T-helper 1 cell treated with Interleukin-12 subunit alpha and Interleukin-12 subunit beta and Interleukin-4 antibody, amounts not matched to agents 30 μg/mL and 1 μg/mL, for 36 hours (primary cell): ENCODE results near the gene MUC12.
"Not testable (repeated sequence)": the region's sequence is repeated elsewhere in the genome, so short reads cannot be mapped to it uniquely, and the experiment has no call there.

ENCODE experiments used
- H3K27ac Mint-ChIP-seq: one replicate; pipeline ENCODE4 v1.8.0; 2021; ENCODE audit warnings: mild to moderate bottlenecking, mixed read lengths
- H3K27me3 Mint-ChIP-seq: one replicate; pipeline ENCODE4 v1.8.0; 2021; ENCODE audit warnings: low read depth, mixed read lengths
- H3K36me3 Mint-ChIP-seq: one replicate; pipeline ENCODE4 v1.8.0; 2021; ENCODE audit warnings: low read depth, mixed read lengths
- H3K4me1 Mint-ChIP-seq: one replicate; pipeline ENCODE4 v1.8.0; 2021; ENCODE audit warnings: low read depth, mixed read lengths
- H3K4me3 Mint-ChIP-seq: one replicate; pipeline ENCODE4 v1.8.0; 2021; ENCODE audit warnings: mild to moderate bottlenecking, moderate library complexity, mixed read lengths
- H3K9me3 Mint-ChIP-seq: one replicate; pipeline ENCODE4 v1.8.0; 2021; ENCODE audit warnings: mixed read lengths

MUC12 gene

DNA sequence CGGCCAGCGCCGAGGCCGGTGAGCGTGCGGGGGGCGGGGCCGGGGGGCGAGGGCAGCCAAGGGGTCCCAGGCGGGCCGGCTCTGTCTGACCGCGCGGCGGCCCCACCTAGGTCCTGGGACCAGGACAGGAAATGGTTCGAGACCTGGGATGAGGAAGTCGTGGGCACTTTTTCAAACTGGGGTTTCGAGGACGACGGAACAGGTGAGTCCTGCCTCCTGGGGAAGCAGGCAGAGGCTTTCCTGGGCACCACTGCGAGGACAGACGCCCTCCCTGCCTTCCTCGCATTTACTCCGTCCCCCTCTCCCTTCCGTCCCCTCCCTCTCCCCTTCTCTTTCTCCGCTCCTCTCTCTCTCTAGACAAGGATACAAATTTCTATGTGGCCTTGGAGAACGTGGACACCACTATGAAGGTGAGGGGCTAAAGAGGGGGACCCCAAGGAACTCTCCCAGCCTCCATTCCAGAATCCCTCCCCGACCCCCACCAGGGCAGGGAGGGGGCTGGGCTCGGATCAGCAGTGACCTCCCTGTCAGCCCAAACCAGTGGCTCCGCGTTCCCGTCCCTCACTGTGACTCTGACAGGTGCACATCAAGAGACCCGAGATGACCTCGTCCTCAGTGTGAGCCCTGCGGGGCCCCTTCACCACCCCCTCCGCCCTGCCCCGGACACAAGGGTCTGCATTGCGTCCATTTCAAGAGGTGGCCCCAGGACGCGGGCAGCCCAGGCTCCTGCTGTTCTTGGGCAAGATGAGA lies 2.6 kb upstream of the MUC12 start:
- H3K27me3 Mint-ChIP-seq, result peaks cover 42% of the 10 kb centered on the region
- H3K9me3 Mint-ChIP-seq, result no peaks in the 10 kb centered on the region
- H3K36me3 Mint-ChIP-seq, result no peaks in the 10 kb centered on the region
- H3K4me1 Mint-ChIP-seq, result peaks cover 4% of the 10 kb centered on the region
- no peak overlapping the region for H3K27ac Mint-ChIP-seq
- H3K4me3 Mint-ChIP-seq, result peak overlapping the region; percentile 23

DNA sequence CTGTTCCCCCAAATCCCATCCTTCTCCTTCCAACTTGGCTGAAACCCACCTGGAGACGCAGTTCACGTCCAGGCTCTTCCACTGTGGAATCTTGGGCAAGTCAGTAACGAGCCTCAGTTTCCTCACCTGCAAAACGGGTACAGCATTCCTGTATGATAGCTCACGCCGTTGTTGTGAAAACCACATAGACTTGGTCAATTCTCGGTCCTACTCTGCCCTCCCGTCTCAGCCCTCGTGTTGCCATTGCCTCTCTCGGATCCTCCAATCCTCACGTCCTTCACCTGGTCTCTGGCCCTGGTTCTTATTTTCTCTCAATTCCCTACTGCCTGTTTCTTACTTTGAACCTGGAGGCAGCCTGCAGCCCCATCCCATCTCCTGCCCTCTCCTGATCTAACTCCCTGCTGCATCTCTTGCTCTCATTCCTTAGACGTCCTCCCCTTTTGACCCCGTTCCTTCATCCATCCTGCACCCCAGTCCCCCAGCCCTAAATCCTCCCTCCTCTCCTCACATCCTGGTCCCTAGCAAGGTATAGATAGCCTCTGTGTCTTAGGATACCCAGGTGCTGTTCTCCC lies 2.0 kb upstream of the MUC12 start:
- peaks cover 45% of the 10 kb centered on the region for H3K27me3 Mint-ChIP-seq

DNA sequence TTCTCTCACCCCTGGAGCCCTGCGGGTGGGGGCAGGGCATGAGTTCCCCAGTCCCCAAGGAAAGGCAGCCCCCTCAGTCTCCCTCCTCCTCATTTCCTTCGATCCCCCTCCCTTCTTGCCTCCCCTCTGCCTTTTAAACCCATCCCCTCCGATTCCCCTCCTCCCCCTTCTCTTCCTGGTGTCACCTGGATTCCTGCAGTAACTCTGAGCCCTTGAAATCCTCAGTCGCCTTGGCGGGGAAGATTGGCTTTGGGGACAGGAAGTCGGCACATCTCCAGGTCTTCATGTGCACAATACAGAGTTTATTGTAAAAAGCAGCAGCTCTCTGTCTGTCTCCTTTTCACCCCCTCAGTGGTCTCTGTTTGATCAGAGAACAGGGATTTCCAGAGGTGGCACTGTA lies 1.3 kb upstream of the MUC12 start:
- Mint-ChIP-seq H3K27me3 (peaks cover 45% of the 10 kb centered on the region), H3K9me3 (no peaks in the 10 kb centered on the region), H3K4me3 (no peak overlapping the region), H3K36me3 (no peaks in the 10 kb centered on the region), H3K4me1 (peaks cover 4% of the 10 kb centered on the region), H3K27ac (no peak overlapping the region)

More for the DNA sequence above, 2.0 kb upstream of the MUC12 start:
- H3K4me1 Mint-ChIP-seq, result peaks cover 4% of the 10 kb centered on the region
- H3K9me3 Mint-ChIP-seq, result no peaks in the 10 kb centered on the region
- peak overlapping the region; percentile 8 for H3K4me3 Mint-ChIP-seq
- no peaks in the 10 kb centered on the region for H3K36me3 Mint-ChIP-seq
- no peak overlapping the region for H3K27ac Mint-ChIP-seq

DNA sequence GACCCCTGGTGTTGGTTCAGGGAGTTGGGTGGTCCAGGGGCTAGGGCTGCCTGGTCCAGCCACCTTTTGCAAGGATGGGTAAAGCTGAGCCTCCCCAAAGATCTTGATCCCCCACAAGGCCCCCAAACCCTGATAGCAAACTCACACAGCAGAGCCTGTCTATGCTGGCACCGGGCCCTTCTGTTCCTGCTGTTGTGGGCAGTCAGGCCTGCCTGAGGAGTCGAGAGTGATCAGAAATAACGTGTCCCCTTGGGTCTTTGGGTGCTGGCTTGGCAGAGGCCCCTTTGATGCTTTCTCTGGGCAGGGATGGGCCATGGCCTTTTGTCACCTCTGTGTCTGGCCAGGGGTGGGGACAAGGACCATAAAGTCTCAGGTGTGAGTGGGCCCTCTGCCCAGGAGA lies 715 bp upstream of the MUC12 start:
- H3K4me3 Mint-ChIP-seq, result no peak overlapping the region
- H3K27me3 Mint-ChIP-seq, result peaks cover 44% of the 10 kb centered on the region
- H3K9me3 Mint-ChIP-seq, result no peaks in the 10 kb centered on the region
- no peaks in the 10 kb centered on the region for H3K36me3 Mint-ChIP-seq
- peaks cover 4% of the 10 kb centered on the region for H3K4me1 Mint-ChIP-seq
- no peak overlapping the region for H3K27ac Mint-ChIP-seq

DNA sequence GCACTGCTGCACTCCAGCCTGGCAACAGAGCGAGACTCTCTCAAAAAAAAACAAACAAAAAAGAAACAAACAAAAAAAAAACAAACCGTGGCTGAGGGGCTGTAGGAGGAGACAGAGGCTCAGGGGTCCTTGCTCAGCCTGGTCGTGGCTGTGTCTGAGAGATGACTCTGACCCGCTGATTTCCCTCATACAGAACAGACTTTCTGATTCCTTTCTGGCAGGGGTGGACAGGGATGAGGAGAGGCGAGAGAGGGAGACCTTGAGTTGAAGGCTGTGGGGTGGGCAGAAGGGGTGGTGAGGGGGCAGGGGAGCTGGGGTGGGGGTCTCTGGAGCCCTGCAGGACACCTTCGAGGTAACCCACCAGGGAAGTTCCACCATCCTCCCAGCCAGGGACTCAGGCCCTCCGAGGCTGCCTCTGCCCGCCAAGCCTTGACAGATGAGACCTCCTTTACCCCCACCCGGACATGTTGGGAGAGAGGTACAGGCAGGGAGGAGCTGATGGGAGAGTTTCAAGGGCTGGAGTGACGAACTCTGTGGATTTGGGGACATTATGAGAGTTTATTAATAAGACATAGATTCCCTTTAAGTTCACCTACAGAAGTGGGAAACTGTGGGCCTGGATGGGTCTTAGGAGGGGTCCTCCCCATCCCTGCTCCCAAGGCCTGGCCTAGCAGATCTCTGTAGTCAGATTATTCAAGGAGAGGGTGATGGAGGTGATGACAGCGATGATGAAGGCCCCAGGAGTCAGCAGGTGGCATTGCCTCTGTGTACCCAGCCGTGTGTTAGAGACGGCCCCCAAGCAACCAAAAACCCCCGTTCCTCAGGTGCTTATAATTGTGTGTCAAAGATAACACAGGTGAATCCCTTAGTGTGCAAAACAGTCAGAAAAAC lies 2.0 kb downstream of the MUC12 start:
- H3K27ac Mint-ChIP-seq, result no peak overlapping the region
- no peaks in the 10 kb centered on the region for H3K36me3 Mint-ChIP-seq
- H3K4me1 Mint-ChIP-seq, result peaks cover 1% of the 10 kb centered on the region
- H3K4me3 Mint-ChIP-seq, result no peak overlapping the region
- H3K27me3 Mint-ChIP-seq, result peaks cover 30% of the 10 kb centered on the region
- no peaks in the 10 kb centered on the region for H3K9me3 Mint-ChIP-seq

DNA sequence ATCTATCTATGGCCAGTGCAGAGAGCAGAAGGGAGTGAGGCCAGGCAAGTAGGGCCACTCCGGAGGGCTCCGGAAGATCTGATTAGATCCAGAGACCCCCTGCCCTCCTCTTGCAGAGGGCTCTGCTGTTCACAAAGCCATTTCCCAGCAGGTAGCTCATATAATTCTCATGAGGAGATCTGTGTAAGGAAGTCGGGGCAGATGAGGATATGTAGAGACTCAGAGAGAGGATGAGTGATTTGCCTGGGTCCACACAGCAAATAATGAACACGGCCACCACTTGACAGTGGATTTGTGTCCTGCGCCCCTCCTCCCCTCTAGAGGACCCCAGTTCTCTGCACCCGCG lies 2.6 kb downstream of the MUC12 start:
- Mint-ChIP-seq H3K9me3 (no peaks in the 10 kb centered on the region), H3K27me3 (peaks cover 25% of the 10 kb centered on the region), H3K4me3 (no peak overlapping the region), H3K36me3 (no peaks in the 10 kb centered on the region), H3K27ac (no peak overlapping the region), H3K4me1 (no peaks in the 10 kb centered on the region)

DNA sequence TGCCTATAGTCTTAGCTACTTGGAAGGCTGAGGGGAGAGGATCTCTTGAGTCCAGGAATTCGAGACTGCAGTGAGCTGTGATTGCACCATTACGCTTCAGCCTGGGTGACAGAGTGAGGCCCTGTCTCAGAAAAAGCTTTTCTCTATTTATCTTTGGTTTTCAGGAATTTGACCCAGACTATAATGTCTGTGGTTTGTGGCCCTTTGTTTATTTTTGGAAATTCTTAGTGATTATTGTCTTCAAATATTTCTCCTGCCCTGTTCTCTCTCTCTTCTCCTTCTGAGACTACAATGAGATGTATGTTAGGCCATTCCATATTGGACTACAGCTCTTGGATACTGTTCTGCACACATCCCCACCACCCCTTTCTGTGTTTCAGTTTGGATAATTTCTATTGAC lies 4.7 kb downstream of the MUC12 start:
- H3K9me3 Mint-ChIP-seq, result no peaks in the 10 kb centered on the region

DNA sequence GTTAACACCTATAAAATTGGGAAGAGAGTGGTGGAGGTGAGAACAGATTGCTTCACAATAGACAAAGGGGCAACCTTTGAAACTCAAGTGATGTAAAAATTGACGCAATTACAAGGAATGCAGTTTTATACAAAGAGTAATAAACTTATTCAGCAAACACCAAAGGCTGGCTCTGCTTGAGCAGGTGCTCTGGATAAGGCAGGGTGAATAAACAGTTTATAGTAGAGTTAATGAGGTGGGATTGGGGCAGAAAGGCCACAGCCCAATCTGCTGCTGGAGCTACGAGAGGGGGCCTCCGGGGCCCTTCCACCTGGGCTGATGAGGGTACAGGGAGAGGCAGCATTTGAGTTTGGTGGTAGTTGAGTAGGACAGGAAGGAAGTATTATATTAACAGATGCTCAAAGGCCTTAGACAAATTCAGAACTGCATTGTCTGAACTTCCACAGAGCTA lies 6.0 kb downstream of the MUC12 start:
- no peaks in the 10 kb centered on the region for H3K4me1 Mint-ChIP-seq
- H3K27ac Mint-ChIP-seq, result no peak overlapping the region
- H3K27me3 Mint-ChIP-seq, result peaks cover 7% of the 10 kb centered on the region
- H3K4me3 Mint-ChIP-seq, result no peak overlapping the region
- H3K36me3 Mint-ChIP-seq, result no peaks in the 10 kb centered on the region
- no peaks in the 10 kb centered on the region for H3K9me3 Mint-ChIP-seq

More for the DNA sequence above, 4.7 kb downstream of the MUC12 start:
- Mint-ChIP-seq H3K4me1 (no peaks in the 10 kb centered on the region), H3K4me3 (no peak overlapping the region), H3K27ac (no peak overlapping the region), H3K27me3 (peaks cover 7% of the 10 kb centered on the region), H3K36me3 (no peaks in the 10 kb centered on the region)

DNA sequence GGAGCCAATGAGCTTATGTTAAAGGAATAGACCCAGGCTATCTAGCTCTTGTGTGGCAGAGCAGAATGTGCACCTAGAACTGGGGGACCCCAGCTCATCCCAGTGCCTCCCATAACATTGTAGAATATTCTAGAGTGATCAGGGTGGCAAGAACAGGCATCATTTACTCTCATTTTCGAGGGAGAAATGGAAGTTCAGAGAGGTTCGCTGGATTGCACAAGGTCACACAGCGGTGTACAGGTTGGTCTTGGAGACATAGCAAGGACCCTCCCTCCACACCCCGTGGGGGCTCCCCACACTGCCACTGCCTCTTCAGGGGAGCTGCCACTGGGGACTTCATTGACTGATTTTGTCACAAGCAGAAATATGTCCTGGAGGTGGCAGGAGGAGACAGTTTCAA lies 8.9 kb downstream of the MUC12 start:
- Mint-ChIP-seq H3K27ac (no peak overlapping the region), H3K9me3 (no peaks in the 10 kb centered on the region), H3K36me3 (no peaks in the 10 kb centered on the region), H3K4me3 (no peak overlapping the region), H3K4me1 (no peaks in the 10 kb centered on the region), H3K27me3 (no peaks in the 10 kb centered on the region)

DNA sequence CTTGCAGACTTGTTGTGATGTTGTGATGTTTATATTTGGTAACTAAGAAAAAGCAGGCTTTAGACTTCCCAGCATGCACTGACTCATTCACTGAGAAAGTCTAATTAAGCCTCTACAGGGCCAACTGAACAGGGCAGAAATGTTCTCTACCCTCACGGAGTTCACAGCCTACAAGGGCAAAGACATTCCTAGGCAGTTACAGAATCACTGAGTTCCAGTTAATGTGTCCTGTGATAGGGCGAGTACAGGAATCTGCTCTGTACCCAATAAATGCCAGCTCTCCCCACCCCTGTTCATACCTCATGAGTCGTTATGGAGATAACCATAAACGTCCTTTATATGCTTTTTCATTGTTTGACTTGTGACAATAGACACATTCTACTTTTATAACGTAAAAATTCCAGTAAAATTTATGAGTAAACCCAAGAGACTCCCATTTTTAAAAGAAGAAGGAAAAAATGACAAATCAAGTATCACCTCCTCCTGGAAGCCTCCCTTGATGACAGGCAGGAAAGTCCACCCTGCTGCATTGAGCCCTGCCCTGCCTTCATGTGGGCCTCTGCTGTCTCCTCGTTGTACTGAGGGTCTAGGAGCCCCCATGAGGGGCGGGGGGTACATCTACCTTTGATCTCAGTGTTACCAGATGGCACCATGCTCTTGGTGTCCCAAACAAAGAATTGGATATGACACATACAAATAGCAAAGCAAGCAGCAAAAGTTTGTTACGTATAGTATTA lies 14.3 kb downstream of the MUC12 start:
- Mint-ChIP-seq H3K4me3 (no peak overlapping the region), H3K27ac (no peak overlapping the region), H3K4me1 (no peaks in the 10 kb centered on the region), H3K9me3 (no peaks in the 10 kb centered on the region), H3K27me3 (peaks cover 4% of the 10 kb centered on the region), H3K36me3 (no peaks in the 10 kb centered on the region)

DNA sequence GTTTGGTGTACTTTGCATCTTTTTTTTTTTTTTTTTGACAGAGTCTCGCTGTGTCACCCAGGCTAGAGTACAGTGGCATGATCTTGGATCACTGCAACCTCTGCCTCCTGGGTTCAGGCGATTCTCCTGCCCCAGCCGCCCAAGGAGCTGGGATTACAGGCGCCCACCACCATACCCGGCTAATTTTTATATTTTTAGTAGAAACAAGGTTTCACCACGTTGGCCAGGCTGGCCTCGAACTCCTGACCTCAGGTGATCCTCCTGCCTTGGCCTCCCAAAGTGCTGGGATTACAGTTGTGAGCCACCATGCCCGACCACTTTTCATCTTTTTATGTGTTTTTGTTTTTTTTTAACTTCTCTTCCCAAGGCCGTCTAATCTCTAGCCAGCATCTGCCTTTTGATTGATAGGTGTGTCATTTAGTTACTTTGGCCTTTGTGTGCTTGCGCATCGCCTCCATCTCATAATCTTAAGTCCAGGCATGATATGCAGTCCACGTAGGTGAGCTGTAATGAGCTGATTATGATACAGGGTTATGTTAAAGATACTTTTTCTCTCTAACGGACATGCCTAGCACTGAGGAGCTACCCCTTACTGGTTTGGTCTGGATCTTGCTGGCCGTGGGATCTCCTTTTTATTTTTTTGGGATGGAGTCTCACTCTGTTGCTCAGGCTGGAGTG lies 15.0 kb downstream of the MUC12 start:
- not testable (repeated sequence) for H3K9me3 Mint-ChIP-seq

DNA sequence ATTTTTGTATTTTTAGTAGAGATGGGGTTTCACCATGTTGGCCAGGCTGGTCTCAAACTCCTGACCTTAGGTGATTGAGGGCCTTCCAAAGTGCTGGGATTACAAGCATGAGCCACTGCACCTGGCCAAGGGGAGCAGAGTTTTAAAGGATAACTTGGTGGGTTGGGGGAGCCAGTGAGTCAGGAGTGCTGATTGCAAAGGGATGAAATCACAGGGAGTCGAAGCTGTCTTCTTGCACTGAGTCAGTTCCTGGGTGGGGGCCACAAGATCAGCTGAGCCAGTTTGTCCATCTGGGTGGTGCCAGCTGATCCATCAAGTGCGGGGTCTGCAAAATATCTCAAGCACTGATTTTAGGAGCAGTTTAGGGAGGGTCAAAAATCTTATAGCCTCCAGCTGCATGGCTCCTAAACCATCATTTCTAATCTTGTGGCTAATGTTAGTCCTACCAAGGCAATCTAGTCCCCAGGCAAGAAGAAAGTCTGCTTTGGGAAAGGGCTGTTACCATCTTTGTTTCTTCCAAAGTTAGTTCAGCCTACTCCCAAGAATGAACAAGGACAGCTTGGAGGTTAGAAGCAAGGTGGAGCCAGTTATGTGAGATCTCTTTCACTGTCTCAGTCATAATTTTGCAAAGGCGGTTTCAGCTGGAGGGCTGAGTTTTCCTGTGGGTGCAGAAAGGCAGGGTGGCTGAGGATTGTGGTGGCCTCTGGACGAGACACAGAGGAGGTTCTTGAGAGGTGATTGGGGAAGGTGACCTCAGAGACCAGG lies 15.8 kb downstream of the MUC12 start:
- H3K36me3 Mint-ChIP-seq, H3K9me3 Mint-ChIP-seq, H3K27ac Mint-ChIP-seq: not testable (repeated sequence)

More for the DNA sequence above, 15.0 kb downstream of the MUC12 start:
- H3K4me1 Mint-ChIP-seq, H3K4me3 Mint-ChIP-seq, H3K27ac Mint-ChIP-seq, H3K27me3 Mint-ChIP-seq, H3K36me3 Mint-ChIP-seq: not testable (repeated sequence)

DNA sequence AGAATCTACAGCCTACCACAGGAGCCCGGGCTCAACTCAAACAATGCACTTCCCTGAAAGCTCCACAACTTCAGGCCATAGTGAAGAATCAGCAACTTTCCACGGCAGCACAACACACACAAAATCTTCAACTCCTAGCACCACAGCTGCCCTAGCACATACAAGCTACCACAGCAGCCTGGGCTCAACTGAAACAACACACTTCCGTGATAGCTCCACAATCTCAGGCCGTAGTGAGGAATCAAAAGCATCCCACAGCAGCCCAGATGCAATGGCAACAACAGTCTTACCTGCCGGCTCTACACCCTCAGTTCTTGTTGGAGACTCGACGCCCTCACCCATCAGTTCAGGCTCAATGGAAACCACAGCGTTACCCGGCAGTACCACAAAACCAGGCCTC lies 22.3 kb downstream of the MUC12 start:
- Mint-ChIP-seq H3K36me3 (no peaks in the 10 kb centered on the region), H3K27ac (no peak overlapping the region), H3K4me3 (no peak overlapping the region), H3K27me3 (no peaks in the 10 kb centered on the region), H3K9me3 (no peaks in the 10 kb centered on the region), H3K4me1 (no peaks in the 10 kb centered on the region)

More for the DNA sequence above, 15.8 kb downstream of the MUC12 start:
- not testable (repeated sequence) for H3K27me3 Mint-ChIP-seq, H3K4me1 Mint-ChIP-seq, H3K4me3 Mint-ChIP-seq
